Heart left ventricle (tissue), 13 donors: ENCODE data around the gene CEP250.

Source experiments
- POLR2A ChIP-seq, 2 donors: fragments of 450-650 bp; IDR thresholded peaks; one replicate each; pipeline ENCODE4 v1.6.1; 2017; ENCODE audit warnings: antibody characterized with exemption in 2 of 2, mild to moderate bottlenecking in 2 of 2, moderate library complexity in 2 of 2
- TF ChIP-seq, protein P1 (sequence below), 12 donors: fragments of 200-600 bp; sonication (generic) in 4 of 12; IDR thresholded peaks; one replicate each; pipeline versions ENCODE4 v1.5.0 to v1.8.0; 2018 to 2022; ENCODE audit warnings: antibody characterized with exemption in 12 of 12, mild to moderate bottlenecking in 5 of 12
- donor health status: ischemic (EF 13 %, LVEDD 7.1; RV severe dilation, severe dysfunction).
- donor health status: DM: no; HTN: yes; CAD: no.
- donor health status: DM: no; HTN: no; CAD: no.
- donor health status: ischemic (EF 25% LVEDD 6.9; RV normal size, moderate dysfunction).
- donor health status: ischemic (EF 25% LVEDD 5.7; RV mildly dilated, moderate dysfunction).
- donor health status: ischemic (EF 35%, LVEDD 5.7; RV mildly dilated, moderate dysfunction).
- donor health status: nonischemic (EF 11% LVEDD 7.7; RV severe dilation, severe dysfunction).
- donor health status: DM: yes; HTN: yes; CAD: no.
- donor health status: PGD.
- donor health status: ischemic (EF 29% LVEDD 5.4; RV normal size, mild dysfunction).
- donor health status: nonischemic (EF 23%, LVEDD 6.1; RV moderate dilation, normal function).

DNA sequence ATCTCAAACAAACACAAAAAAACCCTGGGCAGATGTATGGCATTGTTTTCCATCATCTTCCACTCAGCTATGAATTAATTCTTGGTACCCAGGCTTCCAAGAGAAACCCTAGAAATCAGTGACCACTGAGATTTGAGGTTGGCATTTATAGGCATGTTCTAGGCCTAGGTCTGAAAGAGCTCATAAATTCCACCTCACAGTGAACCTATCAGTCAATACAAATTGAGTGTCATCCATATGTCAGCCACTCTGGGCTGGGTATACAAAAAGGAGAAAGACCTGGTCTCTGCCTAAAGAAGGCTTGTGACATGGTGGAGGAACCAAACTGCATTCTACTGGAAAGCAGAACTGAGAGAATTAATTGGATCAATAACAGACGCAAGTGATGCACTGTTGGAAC, 43.9 kb downstream of the CEP250 start:
- TF ChIP-seq, protein P1, sequence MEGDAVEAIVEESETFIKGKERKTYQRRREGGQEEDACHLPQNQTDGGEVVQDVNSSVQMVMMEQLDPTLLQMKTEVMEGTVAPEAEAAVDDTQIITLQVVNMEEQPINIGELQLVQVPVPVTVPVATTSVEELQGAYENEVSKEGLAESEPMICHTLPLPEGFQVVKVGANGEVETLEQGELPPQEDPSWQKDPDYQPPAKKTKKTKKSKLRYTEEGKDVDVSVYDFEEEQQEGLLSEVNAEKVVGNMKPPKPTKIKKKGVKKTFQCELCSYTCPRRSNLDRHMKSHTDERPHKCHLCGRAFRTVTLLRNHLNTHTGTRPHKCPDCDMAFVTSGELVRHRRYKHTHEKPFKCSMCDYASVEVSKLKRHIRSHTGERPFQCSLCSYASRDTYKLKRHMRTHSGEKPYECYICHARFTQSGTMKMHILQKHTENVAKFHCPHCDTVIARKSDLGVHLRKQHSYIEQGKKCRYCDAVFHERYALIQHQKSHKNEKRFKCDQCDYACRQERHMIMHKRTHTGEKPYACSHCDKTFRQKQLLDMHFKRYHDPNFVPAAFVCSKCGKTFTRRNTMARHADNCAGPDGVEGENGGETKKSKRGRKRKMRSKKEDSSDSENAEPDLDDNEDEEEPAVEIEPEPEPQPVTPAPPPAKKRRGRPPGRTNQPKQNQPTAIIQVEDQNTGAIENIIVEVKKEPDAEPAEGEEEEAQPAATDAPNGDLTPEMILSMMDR (IDR thresholded peaks at IDR 0.05) = no peak
- TF ChIP-seq POLR2A (IDR thresholded peaks at IDR 0.05) = no peak
